Breast epithelium (tissue), 4 donors: ENCODE measurements around the gene ADGRG1. TPM values are rescaled to one million over a fixed set of nuclear protein-coding genes. Genes with fewer than 3 reads are reported as not detected.

Source experiments
- DNase-seq, 2 donors: peaks; one replicate each; pipeline ENCODE4 v3.0.0-alpha.2; 2019; ENCODE audit warnings: low spot score in 2 of 2
- H3K27ac ChIP-seq, 2 donors: fragments of 200-600 bp; sonication (generic) in 1 of 2; one replicate each; pipeline ENCODE4 v1.5.1; 2016 to 2019; ENCODE audit warnings: mild to moderate bottlenecking in 1 of 2
- H3K27me3 ChIP-seq, 2 donors: fragments of 200-600 bp; sonication (generic) in 1 of 2; one replicate each; pipeline versions ENCODE4 v1.5.1 to v1.6.0; 2017 to 2019; ENCODE audit warnings: control low read depth in 1 of 2, mild to moderate bottlenecking in 1 of 2
- H3K36me3 ChIP-seq: fragments of 200-600 bp; one replicate; pipeline ENCODE4 v1.5.1; 2019
- H3K4me1 ChIP-seq, 2 donors: fragments of 200-600 bp; sonication (generic); one replicate each; pipeline ENCODE4 v1.5.1; 2016 to 2019; ENCODE audit warnings: control low read depth in 1 of 2
- H3K4me3 ChIP-seq, 3 donors: fragments of 200-600 bp; sonication (generic); 1 replicate in 2 of 3; 2 replicates in 1 of 3; pipeline ENCODE4 v1.5.1; 2016 to 2019; ENCODE audit warnings: mild to moderate bottlenecking in 3 of 3, moderate library complexity in 2 of 3
- H3K9me3 ChIP-seq, 2 donors: fragments of 200-600 bp; sonication (generic) in 1 of 2; one replicate each; pipeline ENCODE4 v1.5.1; 2016 to 2019; ENCODE audit warnings: control low read depth in 1 of 2
- POLR2A ChIP-seq: fragments of 450-650 bp; IDR thresholded peaks from one replicate; pipeline ENCODE4 v1.6.1; 2016; ENCODE audit warnings: antibody characterized with exemption, mild to moderate bottlenecking, moderate library complexity
- POLR2AphosphoS5 ChIP-seq, 3 donors: sonication (generic); formaldehyde crosslinking; IDR thresholded peaks; one replicate each; pipeline ENCODE4 v1.6.1; 2017; ENCODE audit warnings: antibody characterized with exemption in 3 of 3
- intact Hi-C: fragments of 100-400 bp; cut with DNase I; formaldehyde crosslinking; loops from one replicate; pipeline ENCODE4 v1.15.1; 2023; ENCODE audit warnings: low total_unique reads
- total RNA-seq, 3 donors: library from RNA; depleted of rRNA; stranded (reverse); fragments of >200 nt; gene quantifications; one replicate each; pipeline ENCODE4 v1.1.0, GENCODE V29; 2016
- TF ChIP-seq, protein P1 (sequence below), 3 donors: fragments of 450-650 bp; IDR thresholded peaks; one replicate each; pipeline ENCODE4 v1.5.1; 2016 to 2017; ENCODE audit warnings: antibody characterized with exemption in 3 of 3, mild to moderate bottlenecking in 3 of 3, moderate library complexity in 3 of 3

The ADGRG1 gene
- total RNA-seq, 3 donors from 2014 or later: 9.4 to 54.1 (median 34.0) TPM

GRCh38 chr16:57590654-57591085, 37.8 kb upstream of the ADGRG1 start:
- H3K27ac ChIP-seq: peak overlapping the region in 1 of 2 donors; percentile 63
- H3K36me3 ChIP-seq: no peaks in the 10 kb centered on the region
- no peaks in the 10 kb centered on the region for H3K4me1 ChIP-seq
- DNase-seq: no peak
- no peaks in the 10 kb centered on the region for H3K27me3 ChIP-seq
- intact Hi-C loops: no loop called here
- H3K4me3 ChIP-seq: no peak overlapping the region
- peaks cover 0 to 3% of the 10 kb centered on the region in 2 donors for H3K9me3 ChIP-seq
- no peak for TF ChIP-seq POLR2AphosphoS5 (IDR thresholded peaks at IDR 0.05)
- TF ChIP-seq POLR2A: no peak
- TF ChIP-seq, protein P1, sequence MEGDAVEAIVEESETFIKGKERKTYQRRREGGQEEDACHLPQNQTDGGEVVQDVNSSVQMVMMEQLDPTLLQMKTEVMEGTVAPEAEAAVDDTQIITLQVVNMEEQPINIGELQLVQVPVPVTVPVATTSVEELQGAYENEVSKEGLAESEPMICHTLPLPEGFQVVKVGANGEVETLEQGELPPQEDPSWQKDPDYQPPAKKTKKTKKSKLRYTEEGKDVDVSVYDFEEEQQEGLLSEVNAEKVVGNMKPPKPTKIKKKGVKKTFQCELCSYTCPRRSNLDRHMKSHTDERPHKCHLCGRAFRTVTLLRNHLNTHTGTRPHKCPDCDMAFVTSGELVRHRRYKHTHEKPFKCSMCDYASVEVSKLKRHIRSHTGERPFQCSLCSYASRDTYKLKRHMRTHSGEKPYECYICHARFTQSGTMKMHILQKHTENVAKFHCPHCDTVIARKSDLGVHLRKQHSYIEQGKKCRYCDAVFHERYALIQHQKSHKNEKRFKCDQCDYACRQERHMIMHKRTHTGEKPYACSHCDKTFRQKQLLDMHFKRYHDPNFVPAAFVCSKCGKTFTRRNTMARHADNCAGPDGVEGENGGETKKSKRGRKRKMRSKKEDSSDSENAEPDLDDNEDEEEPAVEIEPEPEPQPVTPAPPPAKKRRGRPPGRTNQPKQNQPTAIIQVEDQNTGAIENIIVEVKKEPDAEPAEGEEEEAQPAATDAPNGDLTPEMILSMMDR (IDR thresholded peaks at IDR 0.05): no peak

GRCh38 chr16:57591086-57591869, 37.2 kb upstream of the ADGRG1 start:
- no peaks in the 10 kb centered on the region for H3K27me3 ChIP-seq
- H3K4me3 ChIP-seq: no peak overlapping the region
- DNase-seq: peak; percentile 59 to 75
- peaks cover 0 to 7% of the 10 kb centered on the region in 2 donors for H3K9me3 ChIP-seq
- H3K4me1 ChIP-seq: no peaks in the 10 kb centered on the region
- TF ChIP-seq, protein P1 (IDR thresholded peaks at IDR 0.05): peak; percentile 86 to 92 (median 91)
- no peak for TF ChIP-seq POLR2A
- H3K36me3 ChIP-seq: no peaks in the 10 kb centered on the region
- peak overlapping the region in 1 of 2 donors; percentile 63 for H3K27ac ChIP-seq
- intact Hi-C loops: no loop called here

DNA sequence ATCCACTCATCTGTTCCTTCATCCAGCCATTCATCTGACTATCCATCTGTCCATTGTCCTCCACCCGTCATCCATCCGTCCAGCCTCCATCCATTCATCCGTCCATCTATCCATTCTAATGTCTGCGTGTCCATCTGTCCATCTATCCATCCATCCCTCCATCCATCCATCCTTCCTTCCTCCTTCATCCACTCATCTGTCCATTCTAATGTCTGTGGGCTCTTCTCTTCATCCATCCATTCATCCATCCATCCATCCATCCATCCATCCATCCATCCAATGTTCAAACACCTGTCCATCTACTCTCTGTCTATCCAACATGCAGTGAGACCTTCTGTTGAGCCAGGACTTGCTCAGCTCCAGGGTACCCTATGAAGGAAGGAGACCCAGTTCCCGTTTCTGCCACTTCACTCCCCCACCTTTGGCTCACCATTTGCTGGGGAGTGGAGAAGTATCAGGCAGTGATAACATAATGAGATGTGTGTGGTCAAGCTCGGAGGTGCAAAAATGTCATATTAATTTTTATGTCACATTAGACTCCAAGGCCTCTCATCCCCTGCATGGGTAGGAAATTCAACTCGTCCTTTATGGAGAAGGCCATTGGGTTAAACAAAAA, 36.5 kb upstream of the ADGRG1 start:
- H3K36me3 ChIP-seq: no peaks in the 10 kb centered on the region
- peaks cover 0 to 7% of the 10 kb centered on the region in 2 donors for H3K9me3 ChIP-seq
- TF ChIP-seq POLR2AphosphoS5 (IDR thresholded peaks at IDR 0.05) (no peak), POLR2A (no peak)
- TF ChIP-seq, protein P1 (IDR thresholded peaks at IDR 0.05): no peak
- H3K27me3 ChIP-seq: no peaks in the 10 kb centered on the region
- intact Hi-C loops: no loop called here
- no peak overlapping the region for H3K4me3 ChIP-seq
- H3K4me1 ChIP-seq: no peaks in the 10 kb centered on the region
- H3K27ac ChIP-seq: no peak overlapping the region
- no peak for DNase-seq

GRCh38 chr16:57592591-57593003, 35.8 kb upstream of the ADGRG1 start:
- DNase-seq: no peak
- no peak overlapping the region for H3K27ac ChIP-seq
- no peaks in the 10 kb centered on the region for H3K4me1 ChIP-seq
- no peak overlapping the region for H3K4me3 ChIP-seq
- TF ChIP-seq, protein P1 (IDR thresholded peaks at IDR 0.05): no peak
- no peak for TF ChIP-seq POLR2A
- TF ChIP-seq POLR2AphosphoS5 (IDR thresholded peaks at IDR 0.05): no peak
- no peaks in the 10 kb centered on the region for H3K27me3 ChIP-seq
- intact Hi-C loops: no loop called here
- peaks cover 0 to 7% of the 10 kb centered on the region in 2 donors for H3K9me3 ChIP-seq
- no peaks in the 10 kb centered on the region for H3K36me3 ChIP-seq

DNA sequence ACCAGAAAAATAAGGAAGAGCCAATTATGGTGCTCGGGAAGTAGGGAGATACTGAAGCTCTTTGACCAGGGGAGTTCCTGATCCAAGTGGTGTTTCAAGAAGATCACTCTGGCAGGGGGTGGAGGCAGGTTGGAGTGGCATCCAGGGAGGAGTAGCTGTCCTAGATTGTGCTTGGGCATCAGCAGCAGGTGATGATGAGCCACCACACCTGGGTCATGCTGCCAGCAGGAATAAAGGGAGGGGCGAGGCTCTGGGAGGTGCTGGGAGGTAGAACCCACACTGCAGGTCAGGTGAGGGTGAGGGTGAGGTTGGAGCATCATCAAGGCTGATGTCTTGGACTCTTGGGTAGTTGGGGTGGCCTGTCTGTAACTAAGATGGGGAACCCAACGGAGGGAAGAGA, 35.4 kb upstream of the ADGRG1 start:
- Histone ChIP-seq H3K4me1 (no peaks in the 10 kb centered on the region), H3K27ac (no peak overlapping the region), H3K9me3 (peaks cover 0 to 7% of the 10 kb centered on the region in 2 donors), H3K27me3 (no peaks in the 10 kb centered on the region), H3K36me3 (no peaks in the 10 kb centered on the region), H3K4me3 (no peak overlapping the region)
- intact Hi-C loops: no loop called here
- no peak for DNase-seq
- TF ChIP-seq POLR2AphosphoS5 (IDR thresholded peaks at IDR 0.05) (no peak), POLR2A (no peak)
- TF ChIP-seq, protein P1 (IDR thresholded peaks at IDR 0.05): no peak
